HCT116 (cell line): ENCODE results near the gene CLK3. TPM values are rescaled to one million over a fixed set of nuclear protein-coding genes. Genes with fewer than 3 reads are reported as not detected.

ENCODE experiments used
- ATAC-seq: fragments of 200-7000 bp; cut with Tn5 transposase; 2 replicates; pipeline ENCODE4 v1.9.1; 2020; ENCODE audit warnings: mild to moderate bottlenecking, moderate library complexity
- BruUV-seq: library from RNA; stranded (reverse); fragments of 400-500 nt; replicated peaks from 2 replicates; lab custom pipeline; 2021; lab: Mats Ljungman, UMichigan
- CTCF ChIA-PET: fragments of 300-600 bp; sonication (Branson Sonifier 250); formaldehyde crosslinking; loops from one replicate; lab custom pipeline; 2021; ENCODE audit warnings: antibody characterized with exemption; lab: Charles Lee
- POLR2A ChIA-PET: fragments of 300-600, 350-600 bp; sonication (Branson Sonifier 250); formaldehyde crosslinking; loops from one replicate; lab custom pipeline; 2021; ENCODE audit warnings: antibody characterized with exemption; lab: Charles Lee
- RAD21 ChIA-PET, 2 experiments: fragments of 300-600 bp; sonication (Branson Sonifier 250); formaldehyde crosslinking; loops; one replicate each; lab custom pipeline; 2023; ENCODE audit warnings: low total read pairs in 2 of 2; ENCODE audit not compliant: uncharacterized antibody in 2 of 2, unreplicated experiment in 2 of 2, low non-redundant PET in 1 of 2; lab: Charles Lee
- DNase-seq: peaks from one replicate; pipeline ENCODE4 v3.0.0-alpha.2; 2010; ENCODE audit warnings: low read depth, low spot score
- H2AFZ ChIP-seq: fragments of 200-600 bp; shearing (Covaris generic), sonication (generic); 2 replicates; pipeline ENCODE4 v1.6.1; 2017; ENCODE audit warnings: low read depth, mixed run types, mixed read lengths, antibody characterized with exemption, low read length; ENCODE audit not compliant: poor library complexity, severe bottlenecking
- H3K27ac ChIP-seq: 2 replicates; pipeline ENCODE4 v1.5.1; 2012; ENCODE audit warnings: low read depth, low read length
- H3K27me3 ChIP-seq: fragments of 200-600 bp; sonication (generic); 2 replicates; pipeline ENCODE4 v1.6.1; 2016; ENCODE audit warnings: mixed run types, low read length, mixed read lengths; ENCODE audit not compliant: insufficient read depth
- H3K36me3 ChIP-seq, 2 experiments: fragments of 200-500 bp in 1 of 2; fragments of 200-600 bp in 1 of 2; sonication (Bioruptor generic) in 1 of 2; sonication (generic) in 1 of 2; 2 replicates each; pipeline versions ENCODE4 v1.5.1 to v1.6.1; 2014 to 2016; ENCODE audit warnings: low read length in 2 of 2, inconsistent platforms in 1 of 2, mixed read lengths in 1 of 2, mixed run types in 1 of 2; ENCODE audit not compliant: insufficient read depth in 2 of 2, control insufficient read depth in 1 of 2
- H3K4me1 ChIP-seq, 2 experiments: fragments of 200-600 bp in 1 of 2; sonication (generic) in 1 of 2; 2 replicates each; pipeline versions ENCODE4 v1.5.1 to v1.6.1; 2012 to 2017; ENCODE audit warnings: low read length in 2 of 2, inconsistent platforms in 1 of 2, mild to moderate bottlenecking in 1 of 2, mixed read lengths in 1 of 2, mixed run types in 1 of 2, moderate library complexity in 1 of 2; ENCODE audit not compliant: insufficient read depth in 2 of 2, control insufficient read depth in 1 of 2
- H3K4me2 ChIP-seq: fragments of 200-600 bp; sonication (generic); 2 replicates; pipeline ENCODE4 v1.6.1; 2017; ENCODE audit warnings: mixed run types, low read length, mixed read lengths
- H3K4me3 ChIP-seq, 2 experiments: fragments of 200-600 bp in 1 of 2; sonication (generic) in 1 of 2; replicated peaks in 1 of 2; 2 replicates each; pipeline ENCODE4 v1.5.1; 2011 to 2016; ENCODE audit warnings: low read length in 2 of 2, control low read depth in 1 of 2, low read depth in 1 of 2, mild to moderate bottlenecking in 1 of 2, mixed read lengths in 1 of 2, mixed run types in 1 of 2
- H3K79me2 ChIP-seq: fragments of 200-600 bp; sonication (generic); 2 replicates; pipeline ENCODE4 v1.6.1; 2017; ENCODE audit warnings: mild to moderate bottlenecking, mixed run types, low read length, moderate library complexity, mixed read lengths; ENCODE audit not compliant: insufficient read depth
- H3K9ac ChIP-seq: fragments of 200-600 bp; sonication (generic); 2 replicates; pipeline ENCODE4 v1.6.1; 2016; ENCODE audit warnings: low read length, mixed read lengths
- H3K9me2 ChIP-seq: fragments of 200-600 bp; sonication (generic), shearing (Covaris generic); 2 replicates; pipeline ENCODE4 v1.6.1; 2017; ENCODE audit warnings: mixed run types, mild to moderate bottlenecking, moderate library complexity; ENCODE audit not compliant: insufficient read depth
- H3K9me3 ChIP-seq, 2 experiments: fragments of 200-500 bp in 1 of 2; fragments of 200-600 bp in 1 of 2; sonication (Bioruptor generic) in 1 of 2; sonication (generic) in 1 of 2; 2 replicates each; pipeline ENCODE4 v1.6.1; 2014 to 2017; ENCODE audit warnings: low read length in 2 of 2, mixed read lengths in 2 of 2, inconsistent platforms in 1 of 2, low read depth in 1 of 2, mild to moderate bottlenecking in 1 of 2, mixed run types in 1 of 2, moderate library complexity in 1 of 2; ENCODE audit not compliant: control insufficient read depth in 1 of 2, insufficient read depth in 1 of 2
- H4K20me1 ChIP-seq: fragments of 200-600 bp; sonication (generic), shearing (Covaris generic); 2 replicates; pipeline ENCODE4 v1.6.1; 2017; ENCODE audit warnings: mixed run types, mild to moderate bottlenecking, moderate library complexity; ENCODE audit not compliant: insufficient read depth
- CBX3 ChIP-seq: IDR thresholded peaks from 2 replicates; pipeline ENCODE4 v1.6.1; 2012; ENCODE audit warnings: low read depth
- EGR1 ChIP-seq: IDR thresholded peaks from 2 replicates; pipeline ENCODE4 v1.6.1; 2012; ENCODE audit warnings: low read depth
- ELF1 ChIP-seq: IDR thresholded peaks from 2 replicates; pipeline ENCODE4 v1.6.1; 2012; ENCODE audit warnings: low read depth, borderline replicate concordance
- EZH2 ChIP-seq: fragments of 200-600 bp; sonication (generic); IDR thresholded peaks from 2 replicates; pipeline ENCODE4 v1.6.1; 2017; ENCODE audit warnings: antibody characterized with exemption, mixed run types
- FOSL1 ChIP-seq: IDR thresholded peaks from 2 replicates; pipeline ENCODE4 v1.6.1; 2012; ENCODE audit warnings: low read depth
- JUND ChIP-seq: IDR thresholded peaks from 2 replicates; pipeline ENCODE4 v1.6.1; 2012
- POLR2A ChIP-seq: IDR thresholded peaks from 2 replicates; pipeline ENCODE4 v1.7.0; 2011; ENCODE audit warnings: borderline replicate concordance; ENCODE audit not compliant: insufficient read depth, insufficient read length; ENCODE audit errors: extremely low read depth
- POLR2AphosphoS5 ChIP-seq: IDR thresholded peaks from 2 replicates; pipeline ENCODE4 v1.6.1; 2011; ENCODE audit warnings: mild to moderate bottlenecking, low read depth, low read length, moderate library complexity
- RAD21 ChIP-seq: IDR thresholded peaks from 2 replicates; pipeline ENCODE4 v1.6.1; 2012; ENCODE audit warnings: low read depth, mild to moderate bottlenecking
- SIN3A ChIP-seq: IDR thresholded peaks from 2 replicates; pipeline ENCODE4 v1.6.1; 2012; ENCODE audit warnings: low read depth
- TCF7L2 ChIP-seq: IDR thresholded peaks from 2 replicates; pipeline ENCODE4 v1.7.0; 2011; ENCODE audit warnings: borderline replicate concordance, inconsistent platforms; ENCODE audit not compliant: insufficient read depth, insufficient read length; ENCODE audit errors: extremely low read depth
- ZFX ChIP-seq: fragments of 450-650 bp; IDR thresholded peaks from 2 replicates; pipeline ENCODE4 v1.6.1; 2017
- ZNF274 ChIP-seq: fragments of 200-500 bp; sonication (Bioruptor generic); IDR thresholded peaks from 2 replicates; pipeline ENCODE4 v1.6.1; 2014; ENCODE audit warnings: mild to moderate bottlenecking, low read depth, low read length, inconsistent platforms
- intact Hi-C: fragments of 100-400 bp; cut with micrococcal nuclease; formaldehyde crosslinking; loops from 2 replicates; pipeline ENCODE4 v1.10.0; 2022
- total RNA-seq: library from RNA; stranded (reverse); gene quantifications from one replicate; pipeline ENCODE4 v1.2.1, GENCODE V29; 2021; ENCODE audit not compliant: unreplicated experiment
- TF ChIP-seq, protein P1 (sequence below): IDR thresholded peaks from 2 replicates; pipeline ENCODE4 v1.6.1; 2011; ENCODE audit warnings: mild to moderate bottlenecking, low read length, moderate library complexity; ENCODE audit not compliant: insufficient replicate concordance; ENCODE audit errors: extremely low read depth
- TF ChIP-seq, protein P2 (sequence below), 3 experiments: fragments of 200-600 bp in 1 of 3; sonication (generic) in 1 of 3; IDR thresholded peaks in 2 of 3; conservative IDR thresholded peaks in 1 of 3; 2 replicates each; pipeline ENCODE4 v1.5.1; 2012 to 2017; ENCODE audit warnings: low read depth in 2 of 3, low read length in 2 of 3, antibody characterized with exemption in 1 of 3, borderline replicate concordance in 1 of 3, control low read depth in 1 of 3, mild to moderate bottlenecking in 1 of 3, mixed read lengths in 1 of 3, mixed run types in 1 of 3, moderate library complexity in 1 of 3; ENCODE audit not compliant: insufficient read depth in 1 of 3
- TF ChIP-seq, protein P3 (sequence below): IDR thresholded peaks from 2 replicates; pipeline ENCODE4 v1.6.1; 2012; ENCODE audit warnings: low read depth

Gene CLK3
- total RNA-seq, 1 experiment from 2014 or later = 79.3 TPM

DNA sequence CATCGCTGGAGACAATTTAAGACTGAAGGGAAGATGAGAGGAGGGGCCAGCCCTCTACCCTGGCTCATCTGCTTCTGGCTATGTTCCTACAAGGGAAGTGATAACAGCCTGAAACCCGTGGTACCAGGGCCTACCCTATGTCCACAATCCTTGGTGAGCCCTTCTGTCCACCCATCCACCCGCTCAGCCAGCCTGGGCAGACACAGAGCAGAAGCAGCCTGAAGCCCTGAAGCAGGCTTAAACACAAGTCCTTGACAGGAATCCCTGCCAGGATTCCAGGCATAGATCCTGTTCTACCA lies 15.4 kb downstream of the CLK3 start (continued):
- TF ChIP-seq, protein P1, sequence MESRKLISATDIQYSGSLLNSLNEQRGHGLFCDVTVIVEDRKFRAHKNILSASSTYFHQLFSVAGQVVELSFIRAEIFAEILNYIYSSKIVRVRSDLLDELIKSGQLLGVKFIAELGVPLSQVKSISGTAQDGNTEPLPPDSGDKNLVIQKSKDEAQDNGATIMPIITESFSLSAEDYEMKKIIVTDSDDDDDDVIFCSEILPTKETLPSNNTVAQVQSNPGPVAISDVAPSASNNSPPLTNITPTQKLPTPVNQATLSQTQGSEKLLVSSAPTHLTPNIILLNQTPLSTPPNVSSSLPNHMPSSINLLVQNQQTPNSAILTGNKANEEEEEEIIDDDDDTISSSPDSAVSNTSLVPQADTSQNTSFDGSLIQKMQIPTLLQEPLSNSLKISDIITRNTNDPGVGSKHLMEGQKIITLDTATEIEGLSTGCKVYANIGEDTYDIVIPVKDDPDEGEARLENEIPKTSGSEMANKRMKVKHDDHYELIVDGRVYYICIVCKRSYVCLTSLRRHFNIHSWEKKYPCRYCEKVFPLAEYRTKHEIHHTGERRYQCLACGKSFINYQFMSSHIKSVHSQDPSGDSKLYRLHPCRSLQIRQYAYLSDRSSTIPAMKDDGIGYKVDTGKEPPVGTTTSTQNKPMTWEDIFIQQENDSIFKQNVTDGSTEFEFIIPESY = no peak
- TF ChIP-seq POLR2A (no peak), SIN3A (no peak)

DNA sequence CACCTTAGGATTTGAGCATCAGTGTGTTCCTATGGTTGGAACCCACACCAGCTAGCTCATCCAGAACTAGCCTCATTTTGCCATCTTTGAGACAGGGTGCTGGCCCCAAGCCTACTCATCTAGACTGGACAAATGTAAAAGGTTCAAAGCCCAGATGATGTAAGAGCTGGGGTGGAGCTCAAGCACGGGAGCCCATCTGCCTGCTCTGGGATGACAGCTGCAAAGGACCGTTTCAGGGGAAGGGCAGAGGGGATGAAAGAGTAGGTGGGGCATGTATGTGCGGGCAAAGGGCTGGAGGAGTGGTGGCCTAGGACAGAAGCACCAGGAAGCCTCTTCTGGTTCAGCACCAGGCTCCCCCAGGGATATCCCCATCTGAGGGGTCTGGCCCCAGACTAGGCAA lies 15.8 kb downstream of the CLK3 start:
- H3K36me3 ChIP-seq = peaks cover 18 to 37% of the 10 kb centered on the region in 2 experiments; a peak in 3 of 4 replicates
- H2AFZ ChIP-seq = no peak overlapping the region
- RAD21 ChIA-PET = interaction anchor here (0.9 to 2.5 kb wide), 6 partner anchors 10 to 257 kb away, joined by 3 to 9 read pairs (median 4); no protein-coding TSS in a partner anchor
- BruUV-seq = no TSS peak
- no peak overlapping the region for H3K27ac ChIP-seq
- H3K4me3 ChIP-seq = no peak overlapping the region
- H3K4me1 ChIP-seq = no peaks in the 10 kb centered on the region
- ATAC-seq = no peak
- no peak for DNase-seq
- H3K79me2 ChIP-seq = no peaks in the 10 kb centered on the region; the same call in 1 of the 2 replicates
- H3K9me2 ChIP-seq = no peaks in the 10 kb centered on the region
- H3K9me3 ChIP-seq = no peaks in the 10 kb centered on the region
- TF ChIP-seq POLR2AphosphoS5 = no peak
- TF ChIP-seq FOSL1 = no peak
- no peak for TF ChIP-seq CBX3
- TF ChIP-seq SIN3A = no peak
- TF ChIP-seq JUND = no peak
- no peak for TF ChIP-seq RAD21
- no peak for TF ChIP-seq EZH2
- TF ChIP-seq, protein P2, sequence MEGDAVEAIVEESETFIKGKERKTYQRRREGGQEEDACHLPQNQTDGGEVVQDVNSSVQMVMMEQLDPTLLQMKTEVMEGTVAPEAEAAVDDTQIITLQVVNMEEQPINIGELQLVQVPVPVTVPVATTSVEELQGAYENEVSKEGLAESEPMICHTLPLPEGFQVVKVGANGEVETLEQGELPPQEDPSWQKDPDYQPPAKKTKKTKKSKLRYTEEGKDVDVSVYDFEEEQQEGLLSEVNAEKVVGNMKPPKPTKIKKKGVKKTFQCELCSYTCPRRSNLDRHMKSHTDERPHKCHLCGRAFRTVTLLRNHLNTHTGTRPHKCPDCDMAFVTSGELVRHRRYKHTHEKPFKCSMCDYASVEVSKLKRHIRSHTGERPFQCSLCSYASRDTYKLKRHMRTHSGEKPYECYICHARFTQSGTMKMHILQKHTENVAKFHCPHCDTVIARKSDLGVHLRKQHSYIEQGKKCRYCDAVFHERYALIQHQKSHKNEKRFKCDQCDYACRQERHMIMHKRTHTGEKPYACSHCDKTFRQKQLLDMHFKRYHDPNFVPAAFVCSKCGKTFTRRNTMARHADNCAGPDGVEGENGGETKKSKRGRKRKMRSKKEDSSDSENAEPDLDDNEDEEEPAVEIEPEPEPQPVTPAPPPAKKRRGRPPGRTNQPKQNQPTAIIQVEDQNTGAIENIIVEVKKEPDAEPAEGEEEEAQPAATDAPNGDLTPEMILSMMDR (IDR thresholded peaks at IDR 0.05 in 2 of 3, conservative IDR thresholded peaks at IDR 0.05 in 1 of 3; ENCODE audit: borderline replicate concordance in 1 of 3, insufficient read depth in 1 of 3, low read depth in 2 of 3, low read length in 2 of 3) = no peak
- TF ChIP-seq, protein P3, sequence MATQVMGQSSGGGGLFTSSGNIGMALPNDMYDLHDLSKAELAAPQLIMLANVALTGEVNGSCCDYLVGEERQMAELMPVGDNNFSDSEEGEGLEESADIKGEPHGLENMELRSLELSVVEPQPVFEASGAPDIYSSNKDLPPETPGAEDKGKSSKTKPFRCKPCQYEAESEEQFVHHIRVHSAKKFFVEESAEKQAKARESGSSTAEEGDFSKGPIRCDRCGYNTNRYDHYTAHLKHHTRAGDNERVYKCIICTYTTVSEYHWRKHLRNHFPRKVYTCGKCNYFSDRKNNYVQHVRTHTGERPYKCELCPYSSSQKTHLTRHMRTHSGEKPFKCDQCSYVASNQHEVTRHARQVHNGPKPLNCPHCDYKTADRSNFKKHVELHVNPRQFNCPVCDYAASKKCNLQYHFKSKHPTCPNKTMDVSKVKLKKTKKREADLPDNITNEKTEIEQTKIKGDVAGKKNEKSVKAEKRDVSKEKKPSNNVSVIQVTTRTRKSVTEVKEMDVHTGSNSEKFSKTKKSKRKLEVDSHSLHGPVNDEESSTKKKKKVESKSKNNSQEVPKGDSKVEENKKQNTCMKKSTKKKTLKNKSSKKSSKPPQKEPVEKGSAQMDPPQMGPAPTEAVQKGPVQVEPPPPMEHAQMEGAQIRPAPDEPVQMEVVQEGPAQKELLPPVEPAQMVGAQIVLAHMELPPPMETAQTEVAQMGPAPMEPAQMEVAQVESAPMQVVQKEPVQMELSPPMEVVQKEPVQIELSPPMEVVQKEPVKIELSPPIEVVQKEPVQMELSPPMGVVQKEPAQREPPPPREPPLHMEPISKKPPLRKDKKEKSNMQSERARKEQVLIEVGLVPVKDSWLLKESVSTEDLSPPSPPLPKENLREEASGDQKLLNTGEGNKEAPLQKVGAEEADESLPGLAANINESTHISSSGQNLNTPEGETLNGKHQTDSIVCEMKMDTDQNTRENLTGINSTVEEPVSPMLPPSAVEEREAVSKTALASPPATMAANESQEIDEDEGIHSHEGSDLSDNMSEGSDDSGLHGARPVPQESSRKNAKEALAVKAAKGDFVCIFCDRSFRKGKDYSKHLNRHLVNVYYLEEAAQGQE = no peak
- no peak for TF ChIP-seq ZNF274
- TF ChIP-seq ELF1 = no peak
- no peak for TF ChIP-seq TCF7L2
- TF ChIP-seq ZFX = no peak
- no peak for TF ChIP-seq EGR1
- TF ChIP-seq, all 23 proteins: peak for 0
- intact Hi-C loops = loop anchor here (5.0 kb wide), 1 partner anchor 356 kb away; no protein-coding TSS in a partner anchor
- ChIA-PET CTCF (interaction anchor here (1.1 to 8.4 kb wide), 9 partner anchors 10 to 394 kb away, joined by 3 to 258 read pairs (median 6); no protein-coding TSS in a partner anchor), POLR2A (no interaction called here)
- Histone ChIP-seq H3K9ac (no peak overlapping the region), H3K4me2 (no peak overlapping the region), H3K27me3 (no peaks in the 10 kb centered on the region), H4K20me1 (no peaks in the 10 kb centered on the region)
